GM18867 (cell line): ENCODE data around the gene ADGRG6.
"Not testable (repeated sequence)": the region's sequence is repeated elsewhere in the genome, so short reads cannot be mapped to it uniquely, and the experiment has no call there.

Source experiments
- ATAC-seq: cut with Tn5 transposase; IDR thresholded peaks from one replicate; pipeline ENCODE4 v1.9.1; 2021; ENCODE audit warnings: mild to moderate bottlenecking, moderate library complexity; ENCODE audit not compliant: unreplicated experiment

ADGRG6 gene

DNA sequence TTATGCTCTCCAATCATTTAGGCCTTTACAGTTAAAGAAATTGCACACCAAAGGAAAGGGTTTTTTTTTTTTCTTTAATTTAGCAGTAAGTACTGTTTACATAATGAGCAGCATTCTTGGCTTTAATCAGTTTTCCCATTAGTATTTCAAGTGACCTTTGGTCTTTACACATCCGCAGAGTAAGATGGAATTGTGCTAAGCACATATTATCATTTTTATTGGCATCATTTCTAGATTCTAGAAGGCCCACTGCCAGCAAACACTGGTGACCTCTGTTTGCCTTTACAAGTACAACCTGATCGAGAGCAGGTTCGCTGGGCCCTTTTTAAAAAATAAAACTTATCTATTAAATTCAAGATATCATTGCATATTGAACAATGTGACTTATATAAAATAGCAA is 104.3 kb downstream of the ADGRG6 start:
- no peak for ATAC-seq

DNA sequence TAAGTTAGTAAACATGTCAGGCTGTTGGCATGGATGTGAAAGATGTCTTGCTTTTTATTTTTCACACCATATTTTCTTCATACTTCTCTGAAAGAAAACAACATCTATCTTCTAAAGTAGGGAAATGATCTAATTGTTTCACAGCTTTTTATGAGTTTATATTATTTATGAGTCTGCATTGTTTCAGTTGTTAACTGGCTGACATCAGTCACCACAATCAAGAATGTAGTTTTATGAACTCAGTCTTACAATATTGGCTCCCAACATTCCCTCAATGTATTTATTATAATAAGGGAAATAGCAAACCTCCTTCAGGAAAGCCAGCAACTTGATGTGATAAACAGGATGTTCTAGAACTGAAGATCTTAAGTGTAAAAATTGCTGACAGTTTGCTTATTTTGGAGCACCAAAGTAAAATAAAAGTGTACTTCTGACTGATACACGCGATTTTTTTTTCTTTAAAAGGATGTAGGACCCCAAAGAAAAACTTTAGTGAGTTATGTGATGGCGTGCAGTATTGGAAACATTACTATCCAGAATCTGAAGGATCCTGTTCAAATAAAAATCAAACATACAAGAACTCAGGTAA is 106.0 kb downstream of the ADGRG6 start:
- no peak for ATAC-seq

DNA sequence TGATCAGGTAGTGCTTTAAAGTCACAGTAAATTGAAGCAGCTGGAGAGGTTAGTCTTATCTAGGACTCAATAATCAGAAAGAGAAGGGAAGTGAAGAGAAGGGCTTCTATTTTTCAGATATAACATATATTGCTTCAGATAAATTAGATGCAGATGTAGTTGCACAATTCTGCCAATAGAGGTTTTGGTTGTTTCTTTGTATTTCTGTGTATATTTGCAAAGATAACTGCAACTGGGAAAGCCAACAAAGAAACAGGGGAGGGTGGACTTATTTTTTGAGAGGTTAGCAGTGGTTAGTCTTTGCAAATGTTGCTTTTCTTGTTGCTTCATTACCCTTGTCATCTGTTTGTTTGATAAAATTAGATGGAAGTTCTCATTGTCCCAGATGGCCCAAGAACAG is 106.6 kb downstream of the ADGRG6 start:
- ATAC-seq: no peak

DNA sequence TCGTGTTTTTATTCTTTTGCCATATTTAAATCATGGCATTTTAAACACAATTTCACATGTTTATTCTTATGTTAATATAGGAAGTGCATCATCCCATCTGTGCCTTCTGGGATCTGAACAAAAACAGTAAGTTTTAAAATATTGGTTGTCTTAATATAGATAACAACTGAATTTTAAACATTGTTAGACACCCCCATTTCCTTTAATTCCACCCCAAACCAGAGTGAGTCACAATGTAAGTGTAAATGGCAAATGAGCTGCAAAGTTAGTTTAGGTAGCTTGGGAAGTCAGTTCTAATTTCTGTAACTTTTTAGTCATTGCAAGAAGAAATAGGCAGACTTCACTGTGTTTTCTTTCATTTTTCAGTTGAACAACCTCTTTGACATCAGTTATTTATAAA is 108.0 kb downstream of the ADGRG6 start:
- ATAC-seq: no peak

DNA sequence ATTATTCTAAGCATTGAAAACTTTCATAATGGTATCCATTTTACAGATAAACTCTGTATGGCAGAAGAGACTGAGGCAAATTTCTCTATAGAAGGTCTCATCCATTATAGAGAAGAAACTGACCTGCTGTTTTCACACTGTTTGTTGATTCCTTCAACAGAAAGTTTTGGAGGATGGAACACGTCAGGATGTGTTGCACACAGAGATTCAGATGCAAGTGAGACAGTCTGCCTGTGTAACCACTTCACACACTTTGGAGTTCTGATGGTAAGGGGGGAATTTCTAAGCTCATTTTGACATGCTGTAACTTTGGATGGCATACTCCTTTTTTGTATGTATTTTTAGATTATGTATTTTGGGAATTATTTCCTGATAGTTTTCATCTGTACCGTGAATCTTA is 109.3 kb downstream of the ADGRG6 start:
- ATAC-seq: no peak

DNA sequence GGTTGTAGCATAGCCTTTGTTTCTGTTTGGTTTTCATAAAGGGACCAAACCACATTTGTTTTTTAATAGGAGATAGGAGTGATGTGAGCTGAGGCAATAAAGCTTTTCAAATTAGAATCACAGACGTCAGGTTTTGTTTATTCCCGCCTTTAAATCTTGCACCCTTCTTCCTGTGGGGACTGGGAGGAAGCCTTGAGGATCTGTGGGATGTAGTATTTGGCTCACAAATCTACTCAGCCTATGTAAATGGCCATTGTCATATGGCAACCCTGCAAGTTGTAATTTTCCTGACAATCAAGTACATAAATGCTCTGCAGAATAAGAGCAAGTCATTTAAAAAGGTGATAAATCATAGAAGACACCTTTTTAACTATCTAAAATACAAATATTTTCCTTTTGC is 110.4 kb downstream of the ADGRG6 start:
- ATAC-seq: no peak

DNA sequence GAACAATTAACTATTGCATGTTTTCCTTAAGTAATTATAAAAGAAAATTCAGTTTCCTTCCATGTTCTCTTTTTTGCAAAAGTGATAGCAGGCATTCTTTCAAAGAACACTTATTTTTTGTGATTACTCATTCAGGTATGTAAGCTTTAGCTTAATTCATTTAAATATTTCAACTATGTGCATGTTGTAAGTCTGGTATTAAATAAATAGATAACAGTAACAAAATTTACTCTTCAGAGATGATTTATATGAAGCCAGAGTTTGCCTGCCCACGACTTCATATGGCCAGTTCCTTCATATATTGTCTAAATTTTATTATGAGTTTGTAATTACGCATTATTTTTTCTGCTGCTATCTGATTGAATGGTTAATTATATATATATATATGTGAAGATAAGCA is 110.9 kb downstream of the ADGRG6 start:
- ATAC-seq: no peak

DNA sequence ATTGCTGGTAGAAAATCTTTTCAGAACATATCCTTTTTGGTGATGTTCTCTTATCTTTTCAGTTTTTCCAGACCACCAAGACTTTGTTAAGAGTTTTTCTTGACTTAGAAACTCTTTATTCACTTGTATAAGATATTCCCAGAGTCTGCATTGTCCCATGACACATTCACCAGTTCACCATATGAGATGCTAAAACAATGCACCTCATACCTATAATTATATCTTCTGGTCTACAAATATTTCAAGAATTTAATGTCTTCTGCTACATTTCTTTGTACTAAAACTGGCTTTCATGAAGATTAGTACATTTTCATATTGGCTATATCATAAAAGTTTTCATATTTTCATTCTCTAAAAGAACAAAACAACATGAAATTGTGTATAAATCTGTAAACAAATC is 111.3 kb downstream of the ADGRG6 start:
- ATAC-seq: no peak

DNA sequence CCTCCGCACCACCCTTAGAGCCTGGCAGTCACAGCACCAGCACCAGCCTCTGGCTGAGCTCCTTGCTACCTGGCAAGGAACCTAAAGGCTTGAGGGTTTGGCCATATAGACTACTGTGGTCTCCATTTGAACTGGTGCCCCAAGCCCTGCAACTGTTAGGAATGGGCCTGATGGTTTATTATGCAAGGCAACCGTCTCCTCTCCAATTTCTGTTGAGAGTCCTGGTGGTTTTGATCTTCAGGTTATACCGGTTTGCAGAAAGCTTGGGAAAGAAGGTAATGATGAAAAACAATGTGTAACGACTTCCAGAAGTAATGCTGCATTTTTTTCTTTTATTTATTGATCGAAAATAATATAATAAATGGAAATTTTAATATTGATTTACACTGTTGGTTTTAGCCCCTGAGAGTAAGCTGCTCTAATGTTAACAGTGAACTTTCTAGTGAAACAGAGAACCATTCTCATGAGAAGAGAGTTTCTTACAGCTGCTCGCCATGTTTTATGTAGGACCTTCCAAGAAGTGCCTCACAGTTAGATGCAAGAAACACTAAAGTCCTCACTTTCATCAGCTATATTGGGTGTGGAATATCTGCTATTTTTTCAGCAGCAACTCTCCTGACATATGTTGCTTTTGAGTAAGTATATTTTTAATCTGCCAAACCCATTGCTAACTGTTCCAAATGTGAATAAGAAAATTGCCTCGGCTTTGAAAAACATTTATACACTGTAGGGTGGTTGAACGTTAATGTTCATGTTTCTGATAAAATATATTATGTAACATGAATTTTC is 112.8 kb downstream of the ADGRG6 start:
- no peak for ATAC-seq

DNA sequence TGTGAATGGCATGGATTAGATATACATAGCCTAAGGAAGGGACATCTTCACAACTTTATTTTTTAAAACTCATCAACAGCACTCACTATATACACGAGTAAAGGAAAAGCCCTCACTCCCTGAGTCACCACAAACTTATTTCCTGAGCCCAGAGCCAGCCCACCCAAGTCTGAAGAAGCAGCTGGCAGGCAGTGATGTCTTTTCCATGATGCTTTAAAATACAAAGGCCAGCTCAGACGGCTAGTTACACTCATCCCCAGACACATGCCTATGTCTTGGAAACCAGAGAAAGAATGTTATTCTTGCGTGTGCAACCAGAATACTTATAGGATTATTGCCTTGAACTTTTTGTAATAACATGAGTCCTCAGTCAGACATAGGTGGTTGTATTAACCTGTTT is 114.4 kb downstream of the ADGRG6 start:
- ATAC-seq: no peak

DNA sequence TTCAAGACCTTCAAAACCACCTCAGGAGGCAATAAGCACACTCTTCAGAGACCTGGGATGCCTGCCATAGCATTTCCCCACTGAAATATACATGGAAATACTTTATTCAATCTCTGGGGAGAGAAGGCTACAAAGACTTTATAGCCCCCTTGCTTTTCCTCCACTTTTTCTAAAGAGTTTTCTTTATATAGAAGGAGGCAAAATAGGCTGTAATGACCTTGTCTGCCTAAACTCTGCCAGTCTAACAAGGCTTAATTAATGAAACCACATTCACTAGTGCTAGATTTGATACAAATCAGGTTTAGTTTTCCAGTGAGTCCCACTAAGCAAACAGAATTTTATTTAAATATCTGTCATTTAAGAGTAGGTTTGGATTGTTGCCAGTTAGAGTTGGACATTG is 114.9 kb downstream of the ADGRG6 start:
- ATAC-seq: no peak

DNA sequence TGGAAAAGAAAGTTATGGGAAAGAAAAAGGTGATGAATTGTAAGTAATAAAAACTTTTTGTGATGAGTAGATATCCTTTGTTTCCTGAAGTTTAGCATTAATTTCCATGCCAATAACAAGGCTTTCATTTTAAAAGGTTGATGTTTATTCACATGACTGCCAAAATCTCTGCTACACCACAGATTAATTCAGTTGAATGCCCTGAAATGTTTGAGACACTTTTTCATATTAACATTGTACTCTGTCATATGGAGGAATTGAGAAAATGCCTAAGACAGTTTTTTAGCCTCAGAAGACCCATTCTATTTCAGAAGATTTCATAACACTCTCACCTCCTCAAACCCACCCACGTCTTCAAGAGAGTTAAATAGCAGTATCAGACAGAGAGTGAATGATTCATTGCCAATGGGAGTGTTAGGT is 115.5 kb downstream of the ADGRG6 start:
- ATAC-seq: no peak

DNA sequence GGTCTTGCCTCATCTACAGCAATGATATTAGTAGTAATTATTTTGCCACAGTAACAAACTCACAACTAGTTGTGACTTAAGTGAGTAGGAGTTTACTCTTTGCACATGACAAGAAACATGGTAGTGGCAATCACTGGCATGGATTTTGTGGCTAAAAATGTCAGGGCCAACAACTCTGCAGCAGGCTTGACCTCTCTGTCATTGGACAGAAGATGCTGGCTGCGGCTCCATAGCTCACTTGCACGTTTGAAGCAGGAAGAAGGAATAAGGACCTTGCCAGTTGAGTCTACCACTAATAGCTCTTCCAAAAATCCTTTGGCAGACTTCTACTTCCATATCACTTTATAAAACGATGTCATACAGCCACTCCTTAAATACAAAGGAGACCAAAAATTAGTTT is 117.3 kb downstream of the ADGRG6 start:
- ATAC-seq: no peak

DNA sequence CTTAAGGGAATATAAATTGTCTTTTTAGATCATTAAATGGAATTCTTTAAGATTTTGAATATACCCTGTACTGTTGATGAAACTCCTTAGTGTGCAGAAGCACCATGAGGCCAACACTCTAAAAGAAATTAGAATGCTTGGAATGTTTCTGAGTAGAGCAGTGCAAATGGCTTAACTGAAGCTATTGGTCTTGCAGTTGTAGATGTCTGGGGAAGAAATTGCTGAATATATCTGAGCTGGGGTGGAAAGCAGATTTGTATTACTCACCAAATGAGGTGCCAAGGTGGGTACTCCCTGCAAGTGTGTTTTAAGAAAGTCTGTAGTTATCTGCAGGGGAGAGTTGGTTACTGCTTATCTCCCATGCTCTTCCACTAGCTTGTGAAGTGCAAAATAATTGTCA is 119.0 kb downstream of the ADGRG6 start:
- ATAC-seq: no peak

DNA sequence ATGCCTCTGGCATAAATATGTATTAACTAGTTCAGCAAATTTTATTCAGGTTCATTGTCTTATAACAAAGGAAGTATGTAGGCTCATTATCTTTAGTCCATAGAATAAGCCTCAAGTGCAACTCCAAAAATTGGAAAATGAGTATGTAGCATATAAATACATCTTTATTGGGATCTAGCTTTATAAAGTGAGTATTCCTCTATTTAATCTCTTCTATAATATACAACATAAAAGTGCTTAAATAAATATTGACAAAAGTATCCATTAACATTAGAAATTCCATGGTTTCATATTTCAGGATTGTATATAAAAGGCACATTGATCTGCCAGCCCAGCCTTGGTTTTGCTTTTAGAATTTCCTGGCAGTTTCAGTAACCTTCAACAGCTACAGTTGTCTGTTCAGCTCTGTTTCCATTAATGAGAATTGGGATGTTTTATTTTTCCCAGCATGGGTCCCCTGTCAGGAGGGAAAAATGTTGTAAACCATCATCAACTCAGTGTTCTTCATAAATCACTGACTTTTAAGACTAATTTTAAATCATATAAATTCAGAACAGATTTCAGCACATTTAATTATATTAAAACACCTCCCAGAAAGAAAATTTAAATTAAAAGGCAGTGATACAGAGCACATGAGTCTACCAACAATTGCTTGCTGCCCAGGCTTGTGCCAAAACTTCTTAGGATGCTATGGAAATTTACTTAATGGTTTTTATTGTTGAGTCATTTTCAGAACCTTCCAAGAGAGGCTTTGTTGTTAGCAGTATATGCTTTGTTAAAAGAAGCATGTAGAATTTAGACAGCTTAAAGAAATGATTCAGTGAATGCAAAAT is 119.7 kb downstream of the ADGRG6 start:
- ATAC-seq: no peak

DNA sequence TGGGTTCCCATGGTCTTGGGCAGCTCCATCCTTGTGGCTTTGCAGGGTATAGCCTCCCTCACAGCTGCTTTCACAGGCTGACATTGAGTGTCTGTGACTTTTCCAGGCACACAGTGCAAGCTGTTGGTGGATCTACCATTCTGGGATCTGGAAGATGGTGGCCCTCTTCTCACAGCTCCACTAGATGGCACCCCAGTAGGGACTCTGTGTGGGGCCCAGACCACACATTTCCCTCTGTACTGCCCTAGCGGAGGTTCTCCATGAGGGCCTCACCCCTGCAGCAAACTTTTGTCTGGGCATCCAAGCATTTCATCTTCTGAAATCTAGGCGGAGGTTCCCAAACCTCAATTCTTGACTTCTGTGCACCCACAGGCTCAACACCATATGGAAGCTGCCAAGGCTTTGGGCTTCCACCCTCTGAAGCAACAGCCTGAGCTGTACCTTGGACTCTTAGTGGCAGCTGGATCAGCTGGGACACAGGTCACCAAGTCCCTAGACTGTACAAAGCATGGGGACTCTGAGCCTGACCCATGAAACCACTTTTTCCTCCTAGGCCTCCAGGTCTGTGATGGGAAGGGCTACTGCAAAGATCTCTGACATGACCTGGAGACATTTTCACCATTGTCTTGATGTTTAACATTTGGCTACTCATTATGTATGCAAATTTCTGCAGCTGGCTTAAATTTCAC is 124.8 kb downstream of the ADGRG6 start:
- ATAC-seq: not testable (repeated sequence)

DNA sequence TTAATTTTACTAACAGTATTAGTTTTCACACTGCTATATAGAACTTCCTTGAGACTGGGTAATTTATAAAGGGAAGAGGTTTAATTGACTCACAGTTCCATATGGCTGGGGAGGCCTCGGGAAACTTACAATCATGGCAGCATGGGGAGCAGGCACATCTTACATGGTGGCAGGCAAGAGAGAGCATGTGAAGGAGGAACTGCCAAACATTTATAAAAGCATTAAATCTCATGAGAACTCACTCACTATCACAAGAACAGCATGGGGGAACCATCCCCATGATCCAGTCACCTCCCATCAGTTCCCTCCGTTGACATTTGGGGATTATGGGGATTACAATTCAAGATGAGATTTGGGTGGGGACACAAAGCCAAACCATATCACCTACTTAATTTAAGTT is 126.7 kb downstream of the ADGRG6 start:
- not testable (repeated sequence) for ATAC-seq

DNA sequence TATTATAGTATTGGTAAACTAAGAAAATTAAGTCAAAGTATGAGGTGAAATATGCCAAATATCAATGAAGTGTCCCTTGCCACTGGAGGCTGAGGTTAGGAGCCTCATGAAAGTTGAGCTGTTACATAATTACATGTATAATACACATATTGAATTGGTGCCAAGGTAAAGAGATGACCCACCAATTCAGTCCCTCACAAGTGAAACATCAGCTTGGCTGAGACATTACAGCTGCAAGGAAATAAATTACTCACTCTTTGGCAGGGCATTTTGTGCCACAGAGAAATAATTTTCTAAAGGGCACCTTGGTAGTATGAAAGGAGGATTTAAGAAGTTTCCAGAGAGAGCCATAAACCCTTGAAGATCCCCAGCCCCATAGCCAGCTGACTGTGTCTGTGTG is 127.4 kb downstream of the ADGRG6 start:
- no peak for ATAC-seq

DNA sequence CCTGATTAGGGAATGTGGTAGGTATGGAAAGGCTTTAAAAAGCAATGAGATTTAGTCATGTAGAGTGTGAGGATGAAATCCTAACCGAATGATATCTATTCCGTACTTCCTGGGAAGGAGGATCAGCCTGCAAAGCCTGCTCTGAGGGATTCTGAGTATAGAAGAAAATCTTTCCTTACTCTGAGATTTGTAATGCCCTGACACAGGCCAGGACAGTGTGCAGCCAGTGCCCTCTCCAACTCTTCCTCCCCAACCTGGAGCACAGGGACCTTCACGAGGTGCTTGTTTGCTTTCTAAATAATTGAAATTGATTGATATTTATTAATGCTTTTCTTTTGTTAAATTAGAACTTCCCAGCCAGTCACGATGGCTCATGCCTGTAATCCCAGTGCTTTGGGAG is 131.6 kb downstream of the ADGRG6 start:
- no peak for ATAC-seq

DNA sequence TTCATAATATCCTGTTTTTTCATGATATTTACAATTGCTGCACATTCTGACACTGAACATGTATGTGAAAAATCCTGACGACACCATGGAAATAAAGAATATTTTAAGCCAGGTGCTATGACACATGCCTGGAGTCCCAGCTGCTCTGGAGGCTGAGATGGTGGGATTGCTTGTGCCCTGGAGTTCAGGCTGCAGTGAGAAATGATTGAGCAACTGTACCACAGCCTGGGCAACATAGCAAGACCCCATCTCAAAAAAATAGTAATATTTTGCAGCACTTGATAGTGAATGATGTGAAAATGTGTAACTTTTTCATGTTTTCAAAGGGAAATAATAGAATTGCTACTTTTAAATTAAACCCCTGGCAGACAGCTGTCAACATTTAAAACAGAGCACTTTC is 137.1 kb downstream of the ADGRG6 start:
- no peak for ATAC-seq

DNA sequence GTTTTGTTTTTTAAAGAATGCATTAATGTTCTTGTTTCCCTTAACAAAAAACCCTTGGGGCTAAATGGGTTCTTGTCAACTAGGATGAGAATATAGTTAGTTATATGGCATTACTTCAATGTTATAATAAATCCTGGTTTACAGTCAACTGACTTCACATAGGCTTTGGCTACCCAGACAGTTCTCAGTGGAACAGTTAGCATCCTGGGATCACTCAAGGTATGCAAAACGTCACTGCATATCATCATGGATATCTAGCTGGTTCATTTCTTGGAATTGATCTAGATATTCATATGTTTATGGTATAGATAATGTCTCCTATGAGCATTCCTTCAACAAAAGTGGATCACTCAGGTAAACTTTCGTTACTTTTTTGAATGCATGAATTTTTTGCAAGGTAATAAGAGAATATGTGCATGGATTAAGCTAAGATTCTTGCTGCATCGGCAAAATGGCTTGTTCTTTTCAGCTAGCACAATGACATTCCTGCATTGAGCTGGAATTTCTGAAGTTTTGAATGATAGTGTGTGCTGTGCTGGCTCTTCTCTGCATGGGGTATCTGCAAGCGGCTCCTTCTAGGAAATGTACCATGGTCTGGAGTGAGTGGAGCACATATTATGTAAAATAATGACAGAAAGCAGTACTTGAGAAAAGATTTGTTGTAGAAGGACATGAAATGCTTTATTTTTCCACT is 138.9 kb downstream of the ADGRG6 start:
- ATAC-seq: no peak
